SHP77 treated with DMSO at 0.1 percent for 48 hours (cell line): Measurements from ENCODE around the gene LAMTOR2.
"Not testable (repeated sequence)": the region's sequence is repeated elsewhere in the genome, so short reads cannot be mapped to it uniquely, and the experiment has no call there.

Experiments used
- DNase-seq: peaks from one replicate; lab custom pipeline; 2025; lab: John Stamatoyannopoulos, UW

The LAMTOR2 gene

DNA sequence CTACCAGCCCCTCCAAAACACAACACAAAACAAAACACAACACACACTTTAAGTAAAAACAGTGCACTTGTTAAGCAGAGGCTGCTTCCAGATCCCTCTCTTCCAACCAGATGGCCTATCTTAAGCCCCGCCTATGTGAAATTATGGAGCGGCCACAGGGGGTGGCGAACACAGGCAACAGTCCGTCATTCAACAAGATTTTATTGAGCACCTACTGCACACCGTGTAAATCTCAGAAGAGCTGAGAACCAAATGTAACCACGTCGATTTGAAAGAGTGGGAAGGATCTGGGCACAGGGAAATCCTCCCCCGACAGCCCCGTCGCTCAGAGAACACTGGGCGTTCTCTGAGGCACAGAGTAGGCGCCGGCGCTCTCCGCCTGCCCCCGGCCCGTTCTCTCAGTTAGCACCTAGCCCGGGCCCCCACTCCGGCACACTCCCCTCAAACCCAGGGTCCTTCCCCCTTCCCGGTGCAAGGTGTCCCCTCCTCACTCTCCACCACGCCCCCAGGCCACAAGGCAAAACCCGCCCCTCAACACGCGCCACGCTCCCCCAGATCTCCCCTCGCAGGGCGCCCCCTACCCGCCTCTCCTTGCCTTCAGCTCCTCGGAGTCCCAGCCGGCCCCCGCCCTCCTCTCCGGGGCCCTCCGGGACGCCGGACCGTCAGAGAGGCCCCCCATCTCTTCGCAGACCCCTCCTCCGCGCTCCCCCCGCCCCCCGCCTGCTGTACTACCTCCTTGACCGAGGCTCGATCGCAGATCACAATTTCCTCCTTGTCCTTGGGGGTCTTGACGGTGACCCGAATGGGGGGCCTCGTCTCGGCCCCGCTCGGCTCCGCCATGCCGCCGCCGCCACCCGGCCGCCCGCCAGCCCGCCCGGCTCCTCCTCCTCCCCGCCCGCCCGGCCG is 1.5 kb upstream of the LAMTOR2 start:
- peak; percentile 51 for DNase-seq

GRCh38 chr1:156053768-156054499 is 648 bp upstream of the LAMTOR2 start, which contains the start of gene UBQLN4:
UBQLN4 (minus strand) TSS chr1:156053798; CDS start chr1:156053701, 97 bp downstream.
- DNase-seq = peak; percentile 87

- no peak for DNase-seq
Measured at GRCh38 chr1:156055281-156056048, 883 bp downstream of the LAMTOR2 start.

GRCh38 chr1:156056326-156056849 is 1.8 kb downstream of the LAMTOR2 start:
- DNase-seq = no peak

GRCh38 chr1:156060937-156061636 is 6.5 kb downstream of the LAMTOR2 start, which contains the start of gene RAB25:
RAB25 (plus strand) TSS chr1:156061160; CDS start chr1:156061401, 241 bp downstream.
- no peak for DNase-seq

- DNase-seq = no peak
Measured at GRCh38 chr1:156062189-156062588, 7.6 kb downstream of the LAMTOR2 start.

- no peak for DNase-seq
Measured at GRCh38 chr1:156063997-156064285, 9.4 kb downstream of the LAMTOR2 start.

DNA sequence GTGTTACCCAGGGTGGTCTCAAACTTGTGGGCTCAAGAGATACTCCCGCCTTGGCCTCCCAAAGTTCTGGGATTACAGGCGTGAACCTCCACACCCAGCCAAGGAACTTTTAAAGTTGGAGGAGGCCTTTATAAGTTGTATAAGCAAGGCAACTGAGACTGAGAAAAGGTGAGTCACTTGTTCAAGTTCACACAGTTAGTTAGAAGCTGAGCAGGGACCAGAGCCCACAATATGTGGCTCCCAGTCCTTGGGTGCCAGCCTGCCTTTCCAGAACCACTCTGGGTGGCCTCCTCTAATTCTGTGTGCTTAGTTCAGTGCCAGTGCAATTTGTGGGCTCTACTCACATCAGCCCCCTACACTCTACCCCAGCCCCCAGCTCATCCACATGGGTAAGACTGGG is 10.0 kb downstream of the LAMTOR2 start:
- DNase-seq = no peak

DNA sequence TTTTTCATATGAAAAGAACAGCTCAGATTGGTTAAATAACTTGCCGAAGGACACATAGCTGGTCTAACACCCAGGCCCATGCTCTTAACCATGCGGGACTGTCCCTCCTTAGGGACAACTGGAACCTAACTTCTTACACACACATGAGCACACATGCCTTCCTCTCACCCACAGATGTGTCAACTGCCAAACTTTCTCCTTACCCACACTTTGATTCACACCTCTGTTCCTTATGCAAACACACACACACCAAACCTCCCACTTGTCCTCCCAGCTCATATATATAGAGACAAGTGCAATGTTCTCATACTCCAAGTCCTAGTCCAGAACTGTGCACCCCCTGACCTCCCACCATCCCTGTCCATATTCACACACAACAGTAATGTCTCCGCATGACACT is 10.6 kb downstream of the LAMTOR2 start:
- no peak for DNase-seq

GRCh38 chr1:156065871-156066270 is 11.3 kb downstream of the LAMTOR2 start:
- no peak for DNase-seq

DNA sequence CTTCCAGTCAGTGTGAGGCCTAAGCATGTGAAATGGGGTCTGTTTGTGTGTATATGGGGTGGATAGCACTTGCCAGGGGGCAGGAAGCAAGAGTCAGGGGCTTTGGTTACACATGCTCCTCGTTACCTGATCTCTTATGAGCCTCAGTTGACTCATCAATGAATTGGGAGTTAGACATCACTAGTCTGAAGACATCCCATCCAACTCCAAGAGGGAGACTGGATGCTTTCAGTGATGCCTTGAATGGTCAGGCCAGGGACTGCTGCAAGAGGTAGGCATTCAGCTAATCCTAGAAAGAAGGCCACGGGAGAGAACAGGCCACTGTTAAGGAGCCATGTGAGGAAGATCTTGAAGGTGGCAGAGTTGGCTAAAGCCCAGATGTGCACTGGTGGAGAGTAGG is 12.7 kb downstream of the LAMTOR2 start:
- DNase-seq = no peak

DNA sequence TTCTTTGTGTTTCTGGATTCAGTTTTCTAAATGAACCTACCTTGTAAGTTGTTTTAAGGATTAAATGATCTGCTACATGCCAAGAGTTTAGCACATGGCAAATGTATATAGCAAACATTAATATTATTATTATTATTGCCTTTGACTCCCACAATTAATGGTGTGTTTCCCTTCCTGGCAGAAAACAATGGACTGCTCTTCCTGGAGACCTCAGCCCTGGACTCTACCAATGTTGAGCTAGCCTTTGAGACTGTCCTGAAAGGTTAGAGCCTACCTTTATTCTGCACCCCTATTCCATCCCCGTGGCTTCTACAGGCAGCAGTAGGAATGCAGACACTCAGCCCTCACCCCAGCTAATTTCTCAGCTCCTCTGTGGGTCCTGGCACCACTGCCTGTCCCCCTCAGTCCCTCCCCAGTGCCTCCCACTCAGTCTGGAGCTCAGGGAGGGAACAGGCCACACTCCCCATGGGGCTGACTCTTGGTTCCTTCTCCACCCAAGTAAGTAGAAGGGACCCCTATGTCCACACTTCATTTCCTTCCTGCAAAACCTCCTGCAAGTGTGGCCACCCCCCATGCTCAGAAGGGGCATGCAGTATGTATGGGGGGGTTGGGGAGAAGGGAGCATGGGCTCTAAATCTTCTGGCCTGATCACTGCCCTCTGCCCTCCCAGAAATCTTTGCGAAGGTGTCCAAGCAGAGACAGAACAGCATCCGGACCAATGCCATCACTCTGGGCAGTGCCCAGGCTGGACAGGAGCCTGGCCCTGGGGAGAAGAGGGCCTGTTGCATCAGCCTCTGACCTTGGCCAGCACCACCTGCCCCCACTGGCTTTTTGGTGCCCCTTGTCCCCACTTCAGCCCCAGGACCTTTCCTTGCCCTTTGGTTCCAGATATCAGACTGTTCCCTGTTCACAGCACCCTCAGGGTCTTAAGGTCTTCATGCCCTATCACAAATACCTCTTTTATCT is 15.2 kb downstream of the LAMTOR2 start:
- DNase-seq = no peak

GRCh38 chr1:156070548-156070947 is 16.0 kb downstream of the LAMTOR2 start:
- peak; percentile 45 for DNase-seq

DNA sequence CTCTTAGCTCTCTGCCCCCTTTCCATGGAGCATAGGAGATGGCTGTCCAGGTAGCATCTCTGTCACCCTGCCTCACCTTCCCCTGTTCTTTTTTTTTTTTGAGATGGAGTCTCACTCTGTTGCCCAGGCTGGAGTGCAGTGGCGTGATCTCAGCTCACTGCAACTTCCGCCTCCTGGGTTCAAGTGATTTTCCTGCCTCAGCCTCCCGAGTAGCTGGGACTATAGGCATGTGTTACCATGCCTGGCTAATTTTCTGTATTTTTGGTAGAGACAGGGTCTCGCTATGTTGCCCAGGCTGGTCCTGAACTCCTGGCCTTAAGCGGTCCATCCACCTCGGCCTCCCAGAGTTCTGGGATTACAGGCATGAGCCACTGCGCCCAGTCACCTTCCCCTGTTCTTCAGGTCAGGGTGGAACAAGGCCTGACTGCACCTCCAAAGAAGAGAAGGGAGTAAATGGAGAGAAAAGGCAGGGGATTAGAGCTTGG is 16.8 kb downstream of the LAMTOR2 start:
- DNase-seq = not testable (repeated sequence)

DNA sequence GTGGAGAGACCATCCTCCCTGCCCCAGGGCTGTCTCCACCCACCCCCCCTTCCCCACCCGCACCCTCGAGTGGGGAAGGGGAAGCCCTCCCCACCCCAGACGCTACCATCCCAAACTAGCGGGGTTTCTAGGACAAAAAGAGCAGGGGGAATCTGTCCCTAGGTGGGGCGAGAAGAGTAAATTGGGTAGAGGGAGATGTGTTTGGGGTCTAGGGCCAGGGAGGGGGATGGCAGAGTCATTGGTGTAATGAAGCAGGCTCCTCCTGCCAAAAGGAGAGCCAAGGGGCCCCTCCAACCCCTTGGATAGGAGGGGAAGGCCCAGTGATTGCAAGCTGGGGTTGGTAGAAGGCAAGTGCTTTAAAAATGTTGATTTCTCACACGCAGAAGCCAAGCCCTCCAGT is 17.7 kb downstream of the LAMTOR2 start:
- DNase-seq = no peak

- DNase-seq = no peak
Measured at GRCh38 chr1:156073110-156073687, 18.6 kb downstream of the LAMTOR2 start.

GRCh38 chr1:156073740-156074139 is 19.2 kb downstream of the LAMTOR2 start:
- no peak for DNase-seq

- no peak for DNase-seq
Measured at GRCh38 chr1:156074661-156075060, 20.1 kb downstream of the LAMTOR2 start.

- no peak for DNase-seq
Measured at GRCh38 chr1:156075162-156075561, 20.6 kb downstream of the LAMTOR2 start.

DNA sequence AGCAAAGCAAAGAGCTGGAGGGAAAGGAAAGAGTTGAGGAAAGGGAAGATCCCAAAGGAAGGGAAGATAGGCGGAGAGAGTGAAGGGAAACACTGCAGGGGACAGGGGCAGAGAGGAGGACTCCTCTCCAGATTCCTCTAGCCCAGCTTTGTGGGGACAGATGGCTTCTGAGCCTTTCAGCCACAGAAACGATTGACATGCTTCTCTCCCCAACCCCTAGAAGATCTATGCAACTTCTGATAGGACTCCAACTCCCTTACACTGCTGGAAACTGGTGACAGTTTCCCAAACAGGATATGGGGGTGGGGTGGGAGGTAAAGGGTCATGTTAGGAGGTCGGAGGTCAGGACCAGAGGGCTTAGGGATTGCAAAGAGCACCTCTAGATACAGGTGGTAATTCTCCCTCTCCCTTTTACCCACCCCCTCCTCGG is 21.2 kb downstream of the LAMTOR2 start:
- DNase-seq = no peak
